RWPE1 (cell line): ENCODE measurements around the gene GATB.

Experiments used
- CTCF ChIA-PET: fragments of 350-600 bp; sonication (Branson Sonifier 250); formaldehyde crosslinking; extraction: SDS; loops from one replicate; lab custom pipeline; 2021; lab: Yijun Ruan, JAX
- POLR2A ChIA-PET: fragments of 400-600 bp; formaldehyde crosslinking; extraction: SDS; loops from one replicate; lab custom pipeline; 2020; ENCODE audit warnings: antibody characterized with exemption; ENCODE audit not compliant: low non-redundant PET; lab: Yijun Ruan, JAX
- DNase-seq: peaks from one replicate; pipeline ENCODE4 v3.0.0; 2012; ENCODE audit warnings: low spot score
- H3K27ac ChIP-seq: fragments of 450-650 bp; 2 replicates; pipeline ENCODE4 v1.5.1; 2017
- CTCF ChIP-seq: fragments of 450-650 bp; conservative IDR thresholded peaks from 2 replicates; pipeline ENCODE4 v1.5.1; 2017; ENCODE audit warnings: low read depth, mild to moderate bottlenecking

The GATB gene

GRCh38 chr4:151729731-151730559 lies 30.9 kb downstream of the GATB start:
- ChIA-PET CTCF (interaction anchor here (0.6 kb wide), 2 partner anchors 281 to 546 kb away, joined by 3 read pairs; no protein-coding TSS in a partner anchor), POLR2A (no interaction called here)
- peak; percentile 67 for DNase-seq
- H3K27ac ChIP-seq = peak overlapping the region; percentile 98
- no peak for TF ChIP-seq CTCF

GRCh38 chr4:151728679-151729078 lies 32.1 kb downstream of the GATB start:
- no peak overlapping the region for H3K27ac ChIP-seq
- no peak for DNase-seq
- POLR2A ChIA-PET = no interaction called here
- CTCF ChIA-PET = no interaction called here
- TF ChIP-seq CTCF = no peak

- CTCF ChIA-PET = no interaction called here
These were observed 32.8 kb downstream of the GATB start for GRCh38 chr4:151728006-151728405.

GRCh38 chr4:151727365-151727764 lies 33.4 kb downstream of the GATB start:
- CTCF ChIA-PET = no interaction called here
- H3K27ac ChIP-seq = no peak overlapping the region
- TF ChIP-seq CTCF = no peak
- peak; percentile 40 for DNase-seq
- POLR2A ChIA-PET = no interaction called here

More at GRCh38 chr4:151728006-151728405, 32.8 kb downstream of the GATB start:
- DNase-seq = no peak
- POLR2A ChIA-PET = no interaction called here
- TF ChIP-seq CTCF = no peak
- no peak overlapping the region for H3K27ac ChIP-seq

GRCh38 chr4:151725087-151725486 lies 35.7 kb downstream of the GATB start:
- ChIA-PET CTCF (interaction anchor here (0.6 to 0.8 kb wide), 2 partner anchors 19 to 96 kb away, joined by 3 read pairs; no protein-coding TSS in a partner anchor), POLR2A (no interaction called here)
- DNase-seq = no peak
- H3K27ac ChIP-seq = no peak overlapping the region
- TF ChIP-seq CTCF = no peak

- POLR2A ChIA-PET = no interaction called here
These were observed 38.9 kb downstream of the GATB start for GRCh38 chr4:151721916-151722315.

More at GRCh38 chr4:151721916-151722315, 38.9 kb downstream of the GATB start:
- DNase-seq = no peak
- no peak for TF ChIP-seq CTCF
- no peak overlapping the region for H3K27ac ChIP-seq
- CTCF ChIA-PET = no interaction called here
